ENCODE results near the gene WNT3.
"Not testable (repeated sequence)": the region's sequence is repeated elsewhere in the genome, so short reads cannot be mapped to it uniquely, and the experiment has no call there.

Gene WNT3

DNA sequence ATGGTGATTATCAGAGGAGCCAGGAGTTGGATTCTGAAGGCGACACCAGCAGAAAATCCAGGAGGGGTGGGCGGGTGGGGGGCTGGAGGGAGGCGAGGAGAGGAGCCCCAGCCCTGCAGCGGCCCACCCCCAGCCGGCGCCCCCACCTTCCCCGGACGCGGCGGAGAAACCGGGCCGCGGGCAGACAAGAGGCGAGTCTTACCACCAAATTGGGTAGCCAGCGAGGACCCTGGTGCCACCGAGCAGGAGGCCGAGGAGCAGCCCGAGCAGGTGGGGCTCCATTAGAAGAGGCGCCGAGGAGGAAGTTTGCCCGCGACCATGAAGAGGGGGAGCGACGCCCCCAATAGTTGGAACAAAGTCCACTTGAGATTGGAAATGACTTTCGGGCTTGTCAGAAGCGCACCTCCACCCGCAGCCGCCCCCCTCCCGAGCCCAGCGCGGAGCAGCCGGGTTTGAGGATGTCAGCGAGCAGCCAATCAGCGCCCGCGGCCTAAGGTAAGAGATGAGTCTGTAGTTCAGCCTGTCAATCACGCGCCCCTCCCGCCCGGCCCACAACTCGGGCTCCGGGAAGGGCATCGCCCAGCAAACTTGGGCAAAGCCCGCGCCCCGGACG lies at the start of gene WNT3:
Gene WNT3, minus strand, starts transcription at position 377 of the 613 bp plus-strand sequence. Its CDS starts 95 bp downstream, at position 282.
- peak; percentile 20 to 26 for DNase-seq (ENCODE audit: extremely low read depth in 1 of 2, low read depth in 1 of 2)

DNA sequence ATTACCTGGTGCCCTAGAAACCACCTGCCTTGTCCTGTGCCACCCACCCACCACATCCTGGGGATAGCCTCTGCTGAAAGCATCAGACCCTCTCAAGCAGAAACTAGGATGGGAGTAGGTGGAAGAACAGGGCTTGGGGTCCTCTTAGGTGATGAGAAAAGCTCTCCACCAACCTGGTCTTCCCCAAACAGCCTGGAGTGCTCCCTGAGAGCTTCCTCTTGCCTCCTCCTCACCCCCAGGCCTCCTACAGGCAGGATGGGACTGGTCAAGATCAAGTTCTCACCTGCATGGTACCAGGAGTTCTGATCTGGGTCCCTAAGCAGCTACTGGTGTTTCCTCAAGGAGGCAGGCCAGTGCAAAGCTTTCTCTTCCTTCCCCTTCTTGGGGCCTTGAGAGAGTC lies 48.3 kb upstream of the WNT3 start:
- no peak for DNase-seq (ENCODE audit: extremely low read depth in 1 of 2, low read depth in 1 of 2)

GRCh38 chr17:46866325-46866724 lies 47.8 kb upstream of the WNT3 start:
- no peak for DNase-seq (ENCODE audit: extremely low read depth in 1 of 2, low read depth in 1 of 2)

DNA sequence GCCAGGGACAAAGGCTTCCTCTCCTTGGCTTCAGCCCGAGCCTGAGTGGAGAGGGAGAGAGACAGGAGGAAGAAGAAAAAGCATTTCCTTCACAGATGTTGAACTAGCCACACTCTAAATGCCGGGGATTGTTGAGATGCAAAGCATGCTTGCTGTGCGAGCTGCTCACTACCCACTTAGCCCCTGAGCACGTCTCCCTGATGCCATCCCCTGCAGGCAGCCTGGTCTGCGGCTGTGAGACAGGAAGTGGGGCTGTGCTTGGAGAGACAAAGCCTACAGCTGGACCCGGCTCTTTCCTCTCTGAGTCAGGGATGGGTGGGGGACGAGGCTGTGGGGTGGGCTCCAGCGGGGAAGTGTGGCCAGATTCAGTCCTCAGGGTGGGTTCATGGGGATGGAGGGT lies 46.6 kb upstream of the WNT3 start:
- DNase-seq (ENCODE audit: extremely low read depth in 1 of 2, low read depth in 1 of 2), result no peak

- no peak for DNase-seq (ENCODE audit: extremely low read depth in 1 of 2, low read depth in 1 of 2)
Observed at GRCh38 chr17:46863383-46864121, 45.1 kb upstream of the WNT3 start.

GRCh38 chr17:46862949-46863348 lies 44.5 kb upstream of the WNT3 start:
- DNase-seq (ENCODE audit: extremely low read depth in 1 of 2, low read depth in 1 of 2), result no peak

- DNase-seq (ENCODE audit: extremely low read depth in 1 of 2, low read depth in 1 of 2), result no peak
Observed at GRCh38 chr17:46859996-46860395, 41.5 kb upstream of the WNT3 start.

- DNase-seq (ENCODE audit: extremely low read depth in 1 of 2, low read depth in 1 of 2), result no peak
Observed at GRCh38 chr17:46857600-46857999, 39.1 kb upstream of the WNT3 start.

GRCh38 chr17:46854948-46855347 lies 36.5 kb upstream of the WNT3 start:
- DNase-seq (ENCODE audit: extremely low read depth in 1 of 2, low read depth in 1 of 2), result no peak

GRCh38 chr17:46854515-46854914 lies 36.0 kb upstream of the WNT3 start:
- DNase-seq (ENCODE audit: extremely low read depth in 1 of 2, low read depth in 1 of 2), result no peak

DNA sequence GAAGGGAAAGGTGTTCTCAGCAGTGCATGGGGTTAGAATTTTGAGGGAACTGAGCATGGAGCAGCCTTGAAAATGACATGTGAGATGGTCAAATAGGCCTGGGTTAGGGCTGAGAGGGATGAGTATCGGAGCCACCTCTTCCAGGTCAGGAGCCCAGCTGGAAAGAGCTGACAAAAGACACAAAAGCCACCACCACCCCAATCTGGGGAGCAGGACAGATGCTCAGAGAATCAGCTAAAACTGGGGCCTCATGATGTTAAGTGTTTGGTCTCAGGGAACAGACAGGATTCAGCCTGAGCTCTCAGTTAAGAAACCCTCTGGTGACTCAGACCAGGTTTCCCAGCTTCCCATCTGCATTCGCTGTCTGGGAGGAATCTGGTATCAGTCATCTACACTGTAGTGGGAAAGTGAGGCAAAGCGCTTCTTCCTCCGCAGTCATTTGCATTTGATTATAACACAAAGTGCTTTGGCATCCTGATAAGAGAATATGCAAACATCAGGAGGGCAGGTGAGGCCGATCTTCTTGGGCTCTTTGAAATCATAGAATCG lies 35.5 kb upstream of the WNT3 start:
- no peak for DNase-seq (ENCODE audit: extremely low read depth in 1 of 2, low read depth in 1 of 2)

GRCh38 chr17:46851029-46851741 lies 32.7 kb upstream of the WNT3 start, which contains the start of gene WNT9B:
WNT9B (plus strand) TSS chr17:46851583; CDS start chr17:46851639, 56 bp downstream.
- DNase-seq (ENCODE audit: extremely low read depth in 1 of 2, low read depth in 1 of 2), result no peak

- no peak for DNase-seq (ENCODE audit: extremely low read depth in 1 of 2, low read depth in 1 of 2)
Observed at GRCh38 chr17:46850688-46851028, 32.2 kb upstream of the WNT3 start.

GRCh38 chr17:46848534-46848933 lies 30.0 kb upstream of the WNT3 start:
- DNase-seq (ENCODE audit: extremely low read depth in 1 of 2, low read depth in 1 of 2), result no peak

DNA sequence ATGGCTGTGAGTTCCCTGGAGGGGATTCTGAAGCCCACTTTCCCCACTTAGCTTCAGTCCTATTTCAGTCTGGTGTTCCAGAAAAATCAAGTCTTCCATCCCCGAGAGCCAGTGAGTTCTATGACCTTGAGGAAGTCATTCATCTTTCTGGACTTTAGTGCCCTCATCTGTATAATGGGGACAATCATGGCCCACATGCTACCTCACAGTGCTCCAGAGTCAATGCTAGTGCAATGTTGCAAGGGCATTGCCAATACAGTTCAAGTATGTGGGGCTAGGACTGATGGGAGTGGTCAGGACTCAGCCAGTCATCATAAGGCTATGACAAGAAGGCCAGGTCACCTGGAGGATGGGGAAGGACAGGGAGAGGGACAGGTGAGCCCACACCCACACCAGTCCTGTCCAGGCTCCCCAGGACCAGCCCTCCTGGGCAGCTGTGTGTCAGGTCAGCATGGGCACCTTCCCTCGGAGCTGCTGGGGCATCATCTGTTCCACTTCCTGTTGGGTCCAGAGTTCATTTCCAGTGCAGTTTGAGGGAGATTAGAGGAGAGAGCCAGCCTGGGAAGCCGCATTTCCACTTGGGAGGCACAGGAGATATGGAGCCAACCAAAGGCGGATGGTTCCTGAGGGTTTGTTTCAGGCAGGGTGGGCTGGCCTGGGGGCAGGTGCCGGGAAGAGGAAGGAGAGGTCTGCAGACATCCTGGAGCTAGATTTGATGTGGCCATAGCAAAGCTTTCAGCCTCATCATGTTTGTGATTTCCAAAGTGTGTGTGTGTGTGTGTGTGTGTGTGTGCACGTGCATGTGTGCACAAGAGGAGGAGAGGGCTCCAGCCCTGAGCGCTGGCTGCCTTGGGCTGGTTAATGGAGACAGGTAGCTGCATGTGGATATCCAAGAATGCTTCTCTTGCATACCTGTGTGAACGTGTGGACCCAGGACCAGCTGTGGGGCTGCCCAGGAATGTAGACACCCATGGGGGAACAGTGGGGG lies 29.0 kb upstream of the WNT3 start:
- DNase-seq (ENCODE audit: extremely low read depth in 1 of 2, low read depth in 1 of 2), result no peak

- no peak for DNase-seq (ENCODE audit: extremely low read depth in 1 of 2, low read depth in 1 of 2)
Observed at GRCh38 chr17:46842835-46843234, 24.3 kb upstream of the WNT3 start.

DNA sequence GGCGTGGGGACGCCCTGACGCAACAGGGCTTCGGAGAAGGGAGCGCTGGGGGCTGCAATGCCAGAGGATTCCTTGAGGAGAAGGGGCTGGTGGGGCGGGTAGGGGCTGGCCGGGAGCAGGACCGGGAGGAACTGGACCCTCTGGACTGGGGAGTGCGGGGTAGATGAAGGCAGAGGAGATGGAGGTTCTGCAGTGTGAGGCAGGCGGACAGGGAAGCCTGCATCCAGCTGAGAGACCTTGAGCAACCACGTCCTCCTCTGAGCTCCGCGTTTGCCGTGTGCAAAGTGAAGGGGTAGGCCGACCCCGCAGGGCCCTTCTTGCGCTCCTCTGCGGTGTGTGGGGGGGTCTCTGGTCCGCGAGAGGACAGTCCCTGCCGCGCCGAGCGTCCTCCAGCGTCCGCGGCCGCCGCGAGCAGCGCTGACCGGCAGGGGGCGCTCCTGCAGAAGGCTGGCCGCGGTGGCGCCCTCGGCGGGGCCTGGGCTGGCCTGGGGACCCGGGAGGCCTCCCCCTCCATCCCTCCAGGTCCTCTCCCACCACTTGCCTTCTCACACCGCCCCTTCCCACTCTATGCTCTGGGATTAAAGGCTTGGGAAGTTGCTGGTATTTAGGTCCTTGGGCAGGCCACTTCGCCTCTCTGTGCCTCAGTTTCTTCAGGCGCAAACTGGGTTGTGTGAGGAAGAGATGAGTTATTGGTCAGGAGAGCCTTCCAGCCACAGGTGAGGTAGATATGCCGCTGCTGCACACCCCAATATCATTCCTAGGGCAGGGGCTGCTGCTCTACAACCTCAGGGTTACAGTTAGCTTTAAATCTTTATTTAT lies 23.3 kb upstream of the WNT3 start:
- no peak for DNase-seq (ENCODE audit: extremely low read depth in 1 of 2, low read depth in 1 of 2)

DNA sequence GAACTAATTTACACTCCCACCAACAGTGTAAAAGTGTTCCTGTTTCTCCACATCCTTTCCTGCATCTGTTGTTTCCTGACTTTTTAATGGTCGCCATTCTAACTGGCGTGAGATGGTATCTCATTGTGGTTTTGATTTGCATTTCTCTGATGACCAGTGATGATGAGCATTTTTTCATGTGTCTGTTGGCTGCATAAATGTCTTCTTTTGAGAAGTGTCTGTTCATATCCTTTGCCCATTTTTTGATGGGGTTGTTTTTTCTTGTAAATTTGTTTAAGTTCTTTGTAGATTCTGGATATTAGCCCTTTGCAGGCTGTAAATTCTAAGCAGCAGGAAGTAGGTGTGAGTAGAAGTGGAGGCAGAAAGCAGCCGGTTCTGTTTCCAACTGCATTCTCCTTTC lies 22.1 kb upstream of the WNT3 start:
- DNase-seq (ENCODE audit: extremely low read depth in 1 of 2, low read depth in 1 of 2), result not testable (repeated sequence)

DNA sequence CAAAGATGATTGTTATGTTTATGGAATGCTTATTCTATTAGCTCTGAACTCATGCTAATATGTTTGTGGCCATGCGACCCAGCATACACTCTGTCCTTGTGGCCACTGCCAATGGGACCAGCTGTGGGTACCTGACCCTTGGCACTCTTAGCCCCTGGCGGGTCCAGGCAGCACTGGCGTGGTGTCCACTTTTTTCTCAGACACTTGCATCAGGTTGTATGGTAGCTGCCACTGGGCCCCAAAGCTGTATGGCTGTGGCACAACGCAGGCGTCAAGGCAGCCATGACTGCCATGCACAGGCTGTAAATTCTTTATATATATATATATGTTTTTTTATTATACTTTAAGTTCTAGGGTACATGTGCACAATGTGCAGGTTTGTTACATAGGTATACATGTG lies 20.7 kb upstream of the WNT3 start:
- no peak for DNase-seq (ENCODE audit: extremely low read depth in 1 of 2, low read depth in 1 of 2)

- no peak for DNase-seq (ENCODE audit: extremely low read depth in 1 of 2, low read depth in 1 of 2)
Observed at GRCh38 chr17:46837521-46837920, 19.0 kb upstream of the WNT3 start.
